ENCODE measurements around the gene NRIP1.

NRIP1 gene

GRCh38 chr21:15003463-15004135 is 61.2 kb downstream of the NRIP1 start:
- Histone ChIP-seq H3K36me3 (no peaks in the 10 kb centered on the region), H3K27me3 (ENCODE audit: insufficient read depth, low read depth, severe bottlenecking) (no peaks in the 10 kb centered on the region), H3K27ac (no peak overlapping the region), H3K4me3 (ENCODE audit: low read depth, low read length) (no peak overlapping the region), H3K9me3 (ENCODE audit: severe bottlenecking) (no peaks in the 10 kb centered on the region)
- TF ChIP-seq, protein P1, sequence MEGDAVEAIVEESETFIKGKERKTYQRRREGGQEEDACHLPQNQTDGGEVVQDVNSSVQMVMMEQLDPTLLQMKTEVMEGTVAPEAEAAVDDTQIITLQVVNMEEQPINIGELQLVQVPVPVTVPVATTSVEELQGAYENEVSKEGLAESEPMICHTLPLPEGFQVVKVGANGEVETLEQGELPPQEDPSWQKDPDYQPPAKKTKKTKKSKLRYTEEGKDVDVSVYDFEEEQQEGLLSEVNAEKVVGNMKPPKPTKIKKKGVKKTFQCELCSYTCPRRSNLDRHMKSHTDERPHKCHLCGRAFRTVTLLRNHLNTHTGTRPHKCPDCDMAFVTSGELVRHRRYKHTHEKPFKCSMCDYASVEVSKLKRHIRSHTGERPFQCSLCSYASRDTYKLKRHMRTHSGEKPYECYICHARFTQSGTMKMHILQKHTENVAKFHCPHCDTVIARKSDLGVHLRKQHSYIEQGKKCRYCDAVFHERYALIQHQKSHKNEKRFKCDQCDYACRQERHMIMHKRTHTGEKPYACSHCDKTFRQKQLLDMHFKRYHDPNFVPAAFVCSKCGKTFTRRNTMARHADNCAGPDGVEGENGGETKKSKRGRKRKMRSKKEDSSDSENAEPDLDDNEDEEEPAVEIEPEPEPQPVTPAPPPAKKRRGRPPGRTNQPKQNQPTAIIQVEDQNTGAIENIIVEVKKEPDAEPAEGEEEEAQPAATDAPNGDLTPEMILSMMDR (IDR thresholded peaks at IDR 0.05; ENCODE audit: low read depth, low read length), result no peak
- DNase-seq, result peak; percentile 61

DNA sequence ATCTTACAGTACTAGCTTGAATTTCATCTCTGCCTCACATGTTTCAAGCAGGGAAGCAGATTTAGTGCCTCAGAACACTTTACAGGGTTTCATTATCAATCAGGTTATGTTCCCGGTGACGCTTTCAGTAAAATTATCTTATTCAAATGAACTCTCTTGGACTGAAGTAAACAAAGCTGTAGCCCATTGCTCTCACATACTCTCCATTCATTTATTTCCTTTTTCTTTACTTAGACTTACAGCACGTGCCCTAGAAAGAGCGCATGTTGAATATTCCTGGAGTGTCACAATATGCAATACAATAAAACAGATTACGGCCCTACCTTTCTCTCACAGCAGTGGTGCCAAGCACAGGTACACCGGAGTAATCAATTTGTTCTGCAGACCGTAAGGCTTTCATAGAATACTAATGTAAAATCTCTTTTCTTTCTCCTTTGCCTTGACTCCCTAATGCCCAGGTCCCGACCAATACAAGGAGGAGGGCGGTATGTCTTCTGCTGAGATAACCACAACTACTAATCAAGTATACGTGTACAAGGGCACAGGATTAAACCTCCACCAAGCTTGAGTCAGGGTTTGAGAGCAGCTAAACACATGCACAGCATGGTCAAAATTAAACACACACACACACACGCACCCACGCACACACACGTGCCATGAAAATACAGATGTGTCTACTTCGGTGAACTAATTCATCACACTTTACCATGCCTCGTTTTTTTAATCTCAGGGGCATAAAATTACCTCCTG is 62.8 kb downstream of the NRIP1 start:
- TF ChIP-seq, protein P1 (IDR thresholded peaks at IDR 0.05; ENCODE audit: low read depth, low read length), result no peak
- DNase-seq, result no peak
- no peak overlapping the region for H3K27ac ChIP-seq

DNA sequence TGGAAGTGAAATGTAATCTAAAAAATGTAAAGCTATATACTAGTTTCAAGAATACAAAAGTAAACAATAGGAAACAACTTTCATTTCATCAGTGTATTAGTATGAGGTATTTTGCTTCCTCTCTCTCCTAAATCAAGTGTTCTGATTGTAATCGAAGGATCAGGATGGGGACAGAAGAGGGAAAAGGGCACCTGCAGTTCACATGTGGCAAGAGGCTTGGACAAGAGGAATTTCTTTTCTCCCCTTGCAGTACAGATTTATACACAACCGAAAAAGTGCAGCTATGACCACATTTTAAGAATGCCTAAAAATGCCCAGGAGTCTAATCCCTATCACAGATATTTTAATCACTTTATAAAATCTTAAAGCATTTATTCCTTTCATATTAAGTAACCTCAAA is 63.7 kb downstream of the NRIP1 start:
- Histone ChIP-seq H3K4me3 (ENCODE audit: low read depth, low read length) (no peak overlapping the region), H3K9me3 (ENCODE audit: severe bottlenecking) (no peaks in the 10 kb centered on the region), H3K36me3 (no peaks in the 10 kb centered on the region), H3K27ac (no peak overlapping the region), H3K27me3 (ENCODE audit: insufficient read depth, low read depth, severe bottlenecking) (no peaks in the 10 kb centered on the region)
- TF ChIP-seq, protein P1 (IDR thresholded peaks at IDR 0.05; ENCODE audit: low read depth, low read length), result no peak
- no peak for DNase-seq

More for the DNA sequence above, 62.8 kb downstream of the NRIP1 start:
- no peaks in the 10 kb centered on the region for H3K36me3 ChIP-seq
- H3K9me3 ChIP-seq (ENCODE audit: severe bottlenecking), result no peaks in the 10 kb centered on the region
- H3K27me3 ChIP-seq (ENCODE audit: insufficient read depth, low read depth, severe bottlenecking), result no peaks in the 10 kb centered on the region
- H3K4me3 ChIP-seq (ENCODE audit: low read depth, low read length), result no peak overlapping the region

DNA sequence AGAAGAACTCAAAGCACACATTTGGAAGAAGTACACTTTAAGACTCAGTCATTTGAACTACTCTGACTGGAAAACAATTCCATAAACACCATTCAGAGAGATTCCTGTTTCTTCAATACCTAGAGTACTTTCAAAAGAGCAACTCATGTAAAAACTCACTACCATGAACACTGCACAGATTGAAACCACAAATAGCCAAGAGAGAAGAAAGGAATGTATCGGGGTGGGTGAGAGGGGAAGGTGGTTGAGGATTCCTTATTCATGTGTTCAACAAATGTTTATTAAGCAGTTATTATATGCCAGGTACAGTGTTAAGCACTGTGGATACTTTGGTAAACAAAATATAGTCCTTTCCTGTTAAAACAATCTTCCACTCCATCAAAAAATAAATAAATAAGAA is 64.7 kb downstream of the NRIP1 start:
- no peak for DNase-seq
- H3K27ac ChIP-seq, result no peak overlapping the region
- H3K4me3 ChIP-seq (ENCODE audit: low read depth, low read length), result no peak overlapping the region

GRCh38 chr21:14998784-14999183 is 66.0 kb downstream of the NRIP1 start:
- no peak overlapping the region for H3K27ac ChIP-seq
- H3K9me3 ChIP-seq (ENCODE audit: severe bottlenecking), result no peaks in the 10 kb centered on the region
- DNase-seq, result no peak
- TF ChIP-seq, protein P1 (IDR thresholded peaks at IDR 0.05; ENCODE audit: low read depth, low read length), result no peak
- no peaks in the 10 kb centered on the region; the same call in 1 of the 2 replicates for H3K36me3 ChIP-seq
- no peak overlapping the region for H3K4me3 ChIP-seq (ENCODE audit: low read depth, low read length)
- H3K27me3 ChIP-seq (ENCODE audit: insufficient read depth, low read depth, severe bottlenecking), result no peaks in the 10 kb centered on the region

More for the DNA sequence above, 64.7 kb downstream of the NRIP1 start:
- H3K27me3 ChIP-seq (ENCODE audit: insufficient read depth, low read depth, severe bottlenecking), result no peaks in the 10 kb centered on the region
- TF ChIP-seq, protein P1 (IDR thresholded peaks at IDR 0.05; ENCODE audit: low read depth, low read length), result no peak
- no peaks in the 10 kb centered on the region; the same call in 1 of the 2 replicates for H3K36me3 ChIP-seq
- no peaks in the 10 kb centered on the region for H3K9me3 ChIP-seq (ENCODE audit: severe bottlenecking)

Data from WERI-Rb-1 (cell line).